Measurements from ENCODE around the gene MBD5. TPM values are rescaled to one million over a fixed set of nuclear protein-coding genes. Genes with fewer than 3 reads are reported as not detected.

Gene MBD5
- total RNA-seq, 1 donor from 2014 or later: 4.1 TPM

DNA sequence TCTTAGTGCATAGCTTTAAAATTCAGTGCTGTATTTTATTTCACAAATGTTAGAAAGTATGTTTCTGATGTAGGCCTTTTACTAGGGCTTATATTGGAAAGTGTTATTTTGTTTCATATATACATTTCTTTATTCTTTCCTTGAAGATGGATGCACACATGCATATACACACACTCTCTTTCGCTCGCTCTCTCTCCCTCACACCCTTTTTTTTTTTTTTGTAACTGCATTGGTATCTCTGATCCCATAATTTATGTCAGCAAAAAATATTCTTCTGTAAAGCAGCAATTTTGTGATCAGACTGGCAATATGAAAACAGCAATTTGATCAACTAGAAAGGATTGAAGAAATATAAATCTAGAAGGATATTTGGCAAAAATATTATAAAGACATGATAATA lies 2.0 kb downstream of the MBD5 start:
- no peak for DNase-seq (ENCODE audit: low read depth in 2 of 2)

DNA sequence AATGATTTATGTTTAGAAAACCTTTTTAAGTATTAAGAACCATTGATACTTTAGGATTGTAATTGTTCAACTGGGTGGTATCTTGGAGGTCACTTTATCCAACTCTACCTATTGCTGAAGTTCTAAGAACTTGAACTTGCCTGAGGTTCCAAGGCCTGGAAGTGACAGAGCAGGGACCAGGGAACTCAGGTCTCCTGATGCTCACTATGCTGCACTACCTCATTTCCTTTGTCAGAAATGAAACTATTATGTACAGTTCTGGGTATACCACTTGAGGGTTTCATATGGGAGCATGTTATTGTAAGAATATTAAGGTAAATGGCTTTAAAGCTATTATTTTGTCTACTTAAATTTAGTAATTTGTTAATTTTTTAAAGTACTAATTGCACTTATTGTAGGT lies 3.0 kb downstream of the MBD5 start:
- DNase-seq (ENCODE audit: low read depth in 2 of 2): peak in 1 of 2 donors; percentile 4

DNA sequence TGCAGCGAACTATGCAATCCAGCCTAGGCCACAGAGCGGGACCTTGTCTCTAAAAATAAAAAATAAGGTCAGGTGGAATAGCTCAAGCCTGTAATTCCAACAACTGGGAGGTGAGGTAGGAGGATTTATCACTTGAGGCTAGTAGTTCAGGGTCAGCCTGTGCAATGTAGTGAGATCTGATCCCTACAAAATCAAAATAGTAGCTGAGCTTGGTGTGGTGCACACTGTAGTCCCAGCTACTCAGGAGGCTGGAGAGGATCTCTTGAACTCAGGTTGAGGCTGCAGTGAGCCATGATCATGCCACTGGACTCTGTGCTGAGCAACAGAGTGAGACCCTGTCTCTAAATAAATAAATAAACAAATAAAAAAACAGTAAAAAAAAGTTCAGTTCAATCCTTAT lies 5.7 kb downstream of the MBD5 start:
- DNase-seq (ENCODE audit: low read depth in 2 of 2): no peak

DNA sequence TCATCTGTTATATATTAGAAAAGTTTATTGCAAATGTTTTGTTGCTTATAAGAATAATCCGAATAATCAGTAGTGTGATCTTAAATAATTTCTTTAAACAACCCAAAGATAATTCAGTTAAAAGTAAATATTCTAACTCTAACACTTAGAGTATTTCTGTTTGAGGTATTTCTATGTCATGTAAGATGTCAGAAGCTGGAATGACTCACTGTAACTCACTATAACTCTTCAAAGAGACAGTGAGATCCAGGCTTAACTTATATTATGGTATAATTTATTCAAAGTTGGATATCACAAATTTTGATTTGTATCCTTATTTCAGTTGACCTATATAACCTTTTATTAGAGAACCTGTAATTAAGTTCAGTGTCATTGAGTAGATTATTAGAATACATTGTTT lies 6.9 kb downstream of the MBD5 start:
- no peak for DNase-seq (ENCODE audit: low read depth in 2 of 2)

DNA sequence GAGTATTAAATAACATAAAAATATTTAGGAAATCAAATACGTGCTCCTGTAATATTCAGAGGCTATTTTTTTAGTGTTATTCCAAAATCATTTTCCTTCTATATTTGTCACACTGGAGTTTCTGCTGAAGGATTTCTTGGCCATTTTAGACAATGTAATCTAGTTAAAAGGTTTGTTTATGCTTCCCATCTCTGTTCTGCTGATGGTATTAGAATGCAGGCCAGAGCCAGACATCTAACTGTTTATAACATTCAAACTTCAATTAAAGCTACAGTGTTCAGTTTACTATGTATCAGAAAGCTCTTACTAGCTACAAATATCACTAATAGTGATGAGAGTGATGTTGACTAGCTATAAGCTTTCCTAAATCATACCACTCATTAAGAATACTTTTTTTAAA lies 7.9 kb downstream of the MBD5 start:
- no peak for DNase-seq (ENCODE audit: low read depth in 2 of 2)

DNA sequence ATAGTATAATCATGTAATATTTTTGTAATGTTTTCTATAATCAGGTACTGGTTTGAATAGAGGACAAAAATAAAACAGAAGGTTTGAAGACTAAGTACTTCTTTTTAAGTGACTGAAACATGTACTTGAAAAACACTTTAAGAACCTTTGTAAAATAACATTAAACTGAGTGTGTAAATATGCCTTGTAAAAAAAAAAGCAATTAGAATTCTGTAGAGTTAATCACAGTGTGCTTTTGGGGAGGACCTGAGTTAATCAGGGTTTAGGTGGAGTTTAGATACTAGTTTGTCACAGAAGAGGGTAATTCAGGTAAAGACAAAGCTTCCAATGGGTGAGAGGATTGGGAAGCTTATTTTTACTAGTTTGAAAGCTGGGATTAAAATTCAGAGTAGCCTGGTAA lies 10.3 kb downstream of the MBD5 start:
- DNase-seq (ENCODE audit: low read depth in 2 of 2): no peak

DNA sequence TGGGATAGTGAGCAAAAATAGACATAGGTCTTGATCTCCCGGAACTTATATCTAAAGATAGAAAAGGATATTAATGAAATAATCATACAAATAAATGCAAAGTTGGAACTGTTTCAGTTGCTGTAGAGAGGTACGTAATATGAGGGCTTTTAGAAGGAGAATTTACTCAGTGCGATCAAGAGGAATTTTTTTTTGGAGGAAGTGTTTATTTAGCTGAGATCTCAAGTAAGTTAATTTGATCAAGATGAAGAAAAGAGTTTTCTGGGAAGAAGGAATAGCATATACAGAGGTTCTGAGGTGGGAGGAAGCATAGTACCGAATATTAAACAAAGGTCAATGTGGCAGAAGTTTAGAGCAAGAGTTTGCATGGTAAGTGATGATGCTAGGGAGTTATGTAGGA lies 11.3 kb downstream of the MBD5 start:
- no peak for DNase-seq (ENCODE audit: low read depth in 2 of 2)

DNA sequence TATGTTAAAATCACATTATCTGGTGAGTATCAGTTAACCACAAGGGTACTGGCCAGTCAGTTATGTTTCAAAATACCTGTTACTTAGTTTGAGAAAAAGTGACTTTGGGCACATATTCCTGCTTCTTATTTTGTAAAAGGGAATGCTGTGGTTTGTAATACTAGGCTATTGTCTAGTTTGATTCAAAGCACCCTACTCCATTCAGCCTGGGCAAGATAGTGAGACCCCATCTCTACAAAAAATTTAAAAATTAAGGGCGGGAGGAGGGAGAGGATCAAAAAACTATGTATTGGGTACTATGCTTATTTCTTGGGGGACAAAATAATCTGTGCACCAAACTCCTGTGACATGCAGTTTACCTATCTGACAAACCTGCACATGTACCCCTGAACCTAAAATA lies 18.9 kb downstream of the MBD5 start:
- DNase-seq (ENCODE audit: low read depth in 2 of 2): no peak

DNA sequence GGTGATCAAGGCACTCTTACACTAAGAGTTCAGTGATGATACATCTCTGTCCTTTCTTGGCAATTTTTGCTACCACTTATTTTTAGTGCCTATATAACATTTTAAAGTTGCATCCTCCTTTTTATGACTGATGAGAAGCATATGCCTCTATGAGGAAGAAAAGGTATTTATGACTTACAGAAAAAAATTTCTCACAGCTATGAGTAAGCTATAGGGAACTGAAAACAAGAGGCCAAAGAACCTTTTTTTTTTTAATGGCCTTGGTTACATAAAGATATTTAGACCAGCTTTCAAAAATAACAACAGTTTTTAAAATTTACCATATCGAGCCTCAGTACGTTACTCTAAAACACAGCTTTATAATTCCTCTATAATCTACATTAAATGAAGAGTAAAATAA lies 21.3 kb downstream of the MBD5 start:
- DNase-seq (ENCODE audit: low read depth in 2 of 2): no peak

DNA sequence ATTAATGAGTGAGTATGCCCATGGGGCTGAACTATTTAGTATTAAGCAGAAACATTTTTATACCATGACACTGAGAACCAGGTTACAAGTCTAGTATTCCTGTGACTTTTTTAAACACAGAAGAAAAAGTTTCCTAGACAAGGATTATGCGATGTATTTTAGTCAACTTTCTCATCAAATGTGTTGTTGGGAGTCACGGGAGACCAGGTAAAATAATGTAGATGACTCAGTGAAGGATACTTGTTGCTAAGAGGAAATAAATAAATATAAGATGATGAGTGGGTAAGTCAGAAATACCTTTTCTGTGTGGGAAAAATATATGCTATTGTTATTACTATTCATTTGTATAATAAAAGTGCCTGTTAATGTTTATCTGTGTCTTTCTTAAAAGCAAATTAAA lies 23.4 kb downstream of the MBD5 start:
- DNase-seq (ENCODE audit: low read depth in 2 of 2): no peak

DNA sequence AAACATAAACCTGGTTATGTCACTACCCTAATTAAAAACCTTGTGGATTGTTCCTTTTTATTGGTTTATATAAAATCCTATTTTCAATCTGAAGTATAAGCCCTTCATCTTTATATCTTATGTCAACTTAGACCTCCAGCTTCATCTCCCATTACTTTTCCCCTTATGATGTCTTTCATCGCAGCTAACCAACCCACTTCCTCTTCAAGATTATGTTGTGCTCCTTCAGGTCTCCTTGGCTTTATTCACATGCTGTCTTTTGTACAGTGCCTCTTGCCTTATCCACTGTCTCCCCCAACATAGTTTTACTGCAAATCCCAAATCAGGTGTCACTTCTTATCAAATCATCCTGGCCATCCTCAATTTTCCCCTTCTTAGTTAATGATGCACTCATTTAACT lies 25.9 kb downstream of the MBD5 start:
- DNase-seq (ENCODE audit: low read depth in 2 of 2): no peak

DNA sequence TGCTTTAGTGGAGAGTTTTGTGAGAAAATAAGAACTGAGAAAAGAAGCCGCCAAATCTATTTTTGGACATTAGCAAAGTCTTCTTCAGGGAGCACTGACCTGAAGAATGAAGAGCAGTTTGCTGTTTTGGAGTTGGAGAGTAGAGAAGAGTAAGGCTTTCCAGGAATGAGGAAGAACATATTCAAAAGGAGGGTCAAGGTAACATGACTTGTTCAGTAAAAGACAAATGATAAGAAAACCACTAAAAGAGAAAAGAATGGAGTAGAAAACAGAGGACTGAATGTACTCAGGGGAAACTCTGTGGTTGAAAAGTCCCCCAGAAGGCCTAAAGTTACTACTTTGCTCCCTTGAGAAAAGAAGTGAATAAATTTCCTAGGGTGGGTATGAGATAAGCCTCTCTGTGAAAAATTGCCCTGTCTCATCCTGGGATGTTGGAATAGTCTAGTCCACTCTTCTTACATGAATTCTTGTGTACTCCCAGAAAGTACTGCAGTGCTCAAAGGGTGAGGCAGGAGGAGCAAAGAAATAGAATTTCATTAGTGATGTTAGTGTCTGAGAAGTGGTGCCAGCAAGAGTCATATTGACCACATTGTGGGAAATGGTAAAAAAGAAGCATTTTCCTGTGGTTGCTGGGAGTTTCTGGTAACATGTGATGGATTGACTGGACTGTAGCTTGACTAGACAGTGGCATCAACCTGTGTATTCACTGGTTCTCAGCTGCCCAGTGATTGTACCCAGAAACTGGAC lies 27.8 kb downstream of the MBD5 start:
- DNase-seq (ENCODE audit: low read depth in 2 of 2): no peak

DNA sequence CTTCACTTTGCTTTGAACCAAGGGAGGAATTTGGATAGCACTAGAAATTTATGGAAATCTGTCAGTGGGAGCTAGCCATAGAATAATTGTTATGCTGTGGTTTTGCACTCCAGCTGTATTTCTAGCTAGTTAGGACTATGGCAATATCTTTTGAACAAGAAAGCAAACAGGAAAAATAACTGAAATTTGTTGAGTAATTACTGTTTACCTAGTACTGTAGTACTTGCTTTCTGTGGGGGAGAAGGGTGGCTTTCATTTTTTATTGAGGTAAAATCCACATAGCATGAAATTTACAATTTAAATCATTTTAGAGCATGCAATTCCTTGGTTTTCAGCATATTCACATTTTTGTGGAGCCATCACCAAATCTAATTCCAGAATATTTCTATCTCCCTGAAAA lies 28.4 kb downstream of the MBD5 start:
- no peak for DNase-seq (ENCODE audit: low read depth in 2 of 2)

DNA sequence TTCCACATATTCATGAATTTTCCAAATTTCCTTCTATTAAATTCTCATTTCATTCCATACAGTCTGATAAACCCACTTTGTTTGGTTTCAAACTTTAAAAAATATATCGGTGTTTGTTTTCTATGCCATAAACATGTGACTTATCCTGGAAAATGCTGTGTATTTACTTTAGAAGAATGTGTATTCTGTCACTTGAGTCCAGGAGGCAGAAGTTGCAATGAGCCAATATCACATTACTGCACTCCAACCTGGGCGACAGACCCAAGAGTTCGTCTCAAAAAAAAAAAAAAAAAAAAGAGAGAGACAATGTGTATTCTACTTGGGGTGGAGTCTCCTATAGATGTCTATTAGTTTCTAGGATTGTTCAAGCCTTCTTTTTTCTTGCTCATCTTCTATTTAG lies 31.8 kb downstream of the MBD5 start:
- no peak for DNase-seq (ENCODE audit: low read depth in 2 of 2)

DNA sequence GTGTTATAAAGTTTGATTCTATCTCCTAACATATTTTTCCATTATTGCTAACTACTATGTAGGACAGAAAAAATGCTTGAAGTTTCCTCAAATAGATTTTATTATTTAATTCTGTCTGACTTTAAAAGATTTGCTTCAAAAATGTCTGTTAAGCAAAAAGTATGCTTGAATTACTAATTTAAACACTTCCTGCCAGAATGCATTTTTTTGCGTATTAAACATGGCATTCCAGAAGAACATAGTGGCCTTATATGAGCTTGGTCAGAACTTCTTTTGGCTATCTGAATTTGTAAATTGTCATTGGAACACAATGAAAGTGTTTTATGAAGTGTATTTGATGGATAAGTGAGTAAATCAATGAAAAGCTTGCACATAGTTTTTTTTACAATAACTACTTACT lies 37.8 kb downstream of the MBD5 start:
- DNase-seq (ENCODE audit: low read depth in 2 of 2): no peak

DNA sequence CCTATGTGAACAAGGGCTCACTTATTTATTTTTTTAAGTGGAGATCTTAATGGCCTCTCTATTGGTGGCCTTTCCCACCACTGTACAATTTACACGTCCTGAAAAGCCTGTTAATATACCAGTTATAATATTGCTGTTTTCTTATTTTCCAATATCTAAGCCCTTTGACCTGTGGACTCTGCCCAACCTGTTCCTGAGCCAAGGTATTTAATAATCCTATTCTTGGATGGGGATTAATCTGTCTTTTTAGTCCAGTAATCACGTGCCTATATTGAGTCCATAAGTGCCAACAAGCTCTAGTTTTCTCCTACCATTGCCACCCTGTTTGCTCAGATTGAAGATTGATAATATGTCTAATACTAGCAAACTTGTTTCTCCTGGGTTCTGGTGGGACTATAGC lies 42.7 kb downstream of the MBD5 start:
- no peak for DNase-seq (ENCODE audit: low read depth in 2 of 2)

DNA sequence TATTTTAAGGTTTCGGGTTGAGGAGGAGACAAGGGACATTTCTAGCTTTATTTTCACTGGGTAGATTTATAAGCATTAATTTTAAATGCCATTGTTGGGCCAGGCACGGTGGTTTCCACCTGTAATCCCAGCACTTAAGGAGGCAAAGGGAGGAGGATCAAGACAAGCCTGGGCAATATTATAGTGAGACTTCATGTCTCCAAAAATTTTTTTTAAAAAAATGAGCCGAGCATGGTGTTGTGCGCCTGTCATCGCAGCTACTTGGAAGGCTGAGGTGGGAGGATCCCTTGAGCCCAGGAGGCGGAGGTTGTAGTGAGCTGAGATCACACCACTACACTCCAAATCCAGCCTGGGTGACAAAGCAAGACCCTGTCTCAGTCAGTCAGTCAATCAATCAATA lies 45.0 kb downstream of the MBD5 start:
- no peak for DNase-seq (ENCODE audit: low read depth in 2 of 2)

DNA sequence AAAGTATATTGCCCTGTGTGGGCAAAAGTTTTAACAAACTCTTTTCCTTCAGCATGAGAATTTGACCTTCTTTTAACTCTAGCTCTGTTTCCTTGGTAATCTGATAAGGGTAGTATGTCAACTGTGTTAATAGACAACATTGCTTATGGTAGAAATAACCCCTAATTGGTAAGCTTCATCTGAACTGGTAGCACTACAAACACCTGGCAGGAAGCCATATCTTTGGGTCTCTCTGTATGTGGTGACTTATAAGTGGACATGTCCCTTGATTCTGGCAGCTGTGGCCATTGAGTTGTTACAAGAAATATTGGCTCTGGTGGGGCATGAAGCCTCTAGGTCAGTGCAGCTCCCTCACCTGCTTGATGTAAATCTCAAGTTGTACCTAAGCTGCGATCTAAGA lies 46.9 kb downstream of the MBD5 start:
- no peak for DNase-seq (ENCODE audit: low read depth in 2 of 2)

DNA sequence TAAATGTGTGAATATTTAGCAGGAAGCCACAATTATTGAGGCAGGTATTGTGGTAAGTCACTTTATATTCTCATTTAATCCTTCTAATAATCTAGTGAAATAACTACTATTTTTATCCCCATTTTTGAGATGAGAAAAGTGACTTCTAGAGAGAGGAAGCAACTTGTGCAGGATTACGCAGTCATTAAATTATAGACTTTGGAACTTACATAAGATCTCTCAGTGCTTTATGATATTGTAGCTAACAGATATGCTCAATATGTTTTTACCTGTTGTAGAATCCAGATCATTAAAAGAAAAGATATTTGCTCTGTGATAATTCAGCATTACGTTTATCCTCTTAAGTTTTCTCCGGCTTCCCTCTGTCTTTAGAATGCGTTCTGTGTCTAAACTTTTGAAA lies 50.5 kb downstream of the MBD5 start:
- DNase-seq (ENCODE audit: low read depth in 2 of 2): no peak

DNA sequence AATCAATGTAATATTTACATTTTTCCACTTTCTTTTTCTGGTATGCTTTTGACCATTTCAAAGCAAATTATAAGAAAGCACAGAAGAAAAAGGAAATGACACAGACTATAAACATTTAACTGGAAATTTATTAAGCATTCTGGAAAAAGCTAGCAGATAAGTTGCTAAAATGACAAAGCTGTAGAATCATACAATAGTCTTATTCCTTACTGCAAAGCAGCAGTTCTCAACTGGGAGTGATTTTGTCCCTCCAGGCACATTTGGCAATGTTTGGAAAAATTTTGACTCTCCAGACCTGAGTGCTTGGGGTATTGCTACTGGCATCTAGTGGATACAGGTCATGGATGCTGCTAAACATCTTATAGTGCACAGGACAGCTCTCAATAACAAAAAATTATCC lies 75.1 kb downstream of the MBD5 start:
- no peak for DNase-seq (ENCODE audit: low read depth in 2 of 2)

DNA sequence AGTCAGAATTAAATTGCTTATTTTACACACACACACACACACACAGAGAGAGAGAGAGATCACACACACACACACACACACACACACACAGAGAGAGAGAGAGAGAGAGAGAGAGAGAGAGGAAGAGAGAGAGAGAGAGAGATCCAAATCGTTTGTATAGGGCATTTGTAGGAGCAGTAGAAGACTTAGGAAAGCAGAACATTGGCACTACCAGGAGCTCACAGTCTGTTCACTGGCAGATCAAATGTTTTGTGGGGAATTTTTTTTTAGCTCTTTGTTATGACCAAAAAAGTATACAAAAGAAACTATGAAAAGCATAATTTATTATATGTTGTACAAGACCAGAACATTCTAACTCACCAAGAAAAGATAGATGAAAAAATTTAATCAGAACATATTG lies 81.8 kb downstream of the MBD5 start:
- no peak for DNase-seq (ENCODE audit: low read depth in 2 of 2)

DNA sequence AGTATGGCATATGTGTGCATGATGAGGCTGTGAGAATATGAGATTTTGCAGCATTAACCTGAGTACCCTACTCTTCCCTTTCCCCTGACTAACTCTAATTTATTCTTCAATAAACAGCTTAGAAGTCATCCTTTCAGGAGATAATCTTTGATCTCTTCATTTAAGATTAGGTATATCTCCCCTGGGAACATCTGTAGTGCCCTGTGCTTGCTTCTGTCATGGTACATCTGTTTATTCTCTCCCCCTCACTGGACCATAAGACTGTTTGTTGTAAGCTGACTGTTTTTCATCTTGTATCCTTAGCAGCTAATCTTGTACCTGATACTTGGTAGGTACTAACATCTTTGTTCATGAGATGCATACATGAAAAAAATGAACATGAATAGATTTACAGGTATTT lies 83.1 kb downstream of the MBD5 start:
- no peak for DNase-seq (ENCODE audit: low read depth in 2 of 2)

DNA sequence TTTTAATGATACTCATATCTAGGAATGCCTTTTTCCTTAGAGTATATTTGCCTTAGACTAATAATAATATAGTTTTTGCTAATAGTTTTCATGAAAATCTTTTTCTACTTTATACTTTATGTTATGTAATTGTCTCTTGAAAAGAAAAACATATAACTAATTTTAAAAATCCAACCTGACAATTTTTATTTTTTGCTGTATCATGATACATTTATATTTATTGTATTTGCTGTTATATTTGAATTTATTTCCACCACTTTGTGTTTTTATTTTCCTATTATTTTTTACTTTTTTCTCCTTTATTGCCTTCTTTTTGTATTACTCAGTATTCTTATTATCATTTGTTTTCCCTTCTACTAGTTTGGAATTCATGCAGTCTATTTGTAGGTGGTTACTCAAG lies 85.4 kb downstream of the MBD5 start:
- no peak for DNase-seq (ENCODE audit: low read depth in 2 of 2)

DNA sequence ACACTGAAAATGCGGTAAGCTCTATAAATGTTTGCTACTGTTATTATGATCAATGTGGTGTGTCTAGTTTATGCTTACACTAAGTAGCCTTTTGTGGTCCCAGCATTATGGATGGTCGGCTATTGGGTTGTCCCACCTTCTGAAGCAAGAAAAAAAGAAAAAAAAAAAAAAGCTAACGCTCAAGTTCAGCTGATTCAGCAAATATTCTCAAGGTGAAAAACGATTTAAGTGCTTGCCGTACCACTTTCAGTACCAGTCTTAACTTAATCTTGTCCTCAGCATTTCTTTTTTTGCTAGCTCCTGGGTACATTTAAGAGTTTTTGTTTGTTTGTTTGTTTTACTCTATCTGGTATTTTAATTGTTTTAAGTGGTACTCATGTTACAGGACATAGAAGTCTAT lies 87.5 kb downstream of the MBD5 start:
- no peak for DNase-seq (ENCODE audit: low read depth in 2 of 2)

Measured in dermis microvascular lymphatic vessel endothelial cell (primary cell).